Measurements from ENCODE around the gene PARD3.

Gene PARD3

GRCh38 chr10:34690383-34691049, 124.6 kb downstream of the PARD3 start:
- DNase-seq (ENCODE audit: low read depth in 2 of 2) = no peak

- no peak for DNase-seq (ENCODE audit: low read depth in 2 of 2)
Measured at GRCh38 chr10:34689053-34689452, 126.0 kb downstream of the PARD3 start.

- DNase-seq (ENCODE audit: low read depth in 2 of 2) = no peak
Measured at GRCh38 chr10:34687434-34688210, 127.5 kb downstream of the PARD3 start.

- no peak for DNase-seq (ENCODE audit: low read depth in 2 of 2)
Measured at GRCh38 chr10:34682580-34682979, 132.5 kb downstream of the PARD3 start.

- no peak for DNase-seq (ENCODE audit: low read depth in 2 of 2)
Measured at GRCh38 chr10:34681933-34682332, 133.2 kb downstream of the PARD3 start.

- DNase-seq (ENCODE audit: low read depth in 2 of 2) = no peak
Measured at GRCh38 chr10:34679177-34679576, 135.9 kb downstream of the PARD3 start.

- DNase-seq (ENCODE audit: low read depth in 2 of 2) = no peak
Measured at GRCh38 chr10:34677591-34677990, 137.5 kb downstream of the PARD3 start.

GRCh38 chr10:34677132-34677531, 138.0 kb downstream of the PARD3 start:
- no peak for DNase-seq (ENCODE audit: low read depth in 2 of 2)

GRCh38 chr10:34674176-34674575, 140.9 kb downstream of the PARD3 start:
- no peak for DNase-seq (ENCODE audit: low read depth in 2 of 2)

- DNase-seq (ENCODE audit: low read depth in 2 of 2) = no peak
Measured at GRCh38 chr10:34670081-34670480, 145.0 kb downstream of the PARD3 start.

- no peak for DNase-seq (ENCODE audit: low read depth in 2 of 2)
Measured at GRCh38 chr10:34669079-34669478, 146.0 kb downstream of the PARD3 start.

- DNase-seq (ENCODE audit: low read depth in 2 of 2) = no peak
Measured at GRCh38 chr10:34667177-34667576, 147.9 kb downstream of the PARD3 start.

GRCh38 chr10:34666008-34666704, 148.9 kb downstream of the PARD3 start:
- DNase-seq (ENCODE audit: low read depth in 2 of 2) = no peak

GRCh38 chr10:34664706-34665105, 150.4 kb downstream of the PARD3 start:
- no peak for DNase-seq (ENCODE audit: low read depth in 2 of 2)

GRCh38 chr10:34661580-34661979, 153.5 kb downstream of the PARD3 start:
- no peak for DNase-seq (ENCODE audit: low read depth in 2 of 2)

GRCh38 chr10:34658934-34659333, 156.2 kb downstream of the PARD3 start:
- DNase-seq (ENCODE audit: low read depth in 2 of 2) = no peak

- no peak for DNase-seq (ENCODE audit: low read depth in 2 of 2)
Measured at GRCh38 chr10:34656661-34657060, 158.4 kb downstream of the PARD3 start.

GRCh38 chr10:34655286-34656170, 159.6 kb downstream of the PARD3 start:
- DNase-seq (ENCODE audit: low read depth in 2 of 2) = peak in 1 of 2 donors; percentile 6

GRCh38 chr10:34654211-34654610, 160.9 kb downstream of the PARD3 start:
- DNase-seq (ENCODE audit: low read depth in 2 of 2) = no peak

- DNase-seq (ENCODE audit: low read depth in 2 of 2) = no peak
Measured at GRCh38 chr10:34653530-34653929, 161.6 kb downstream of the PARD3 start.

- DNase-seq (ENCODE audit: low read depth in 2 of 2) = no peak
Measured at GRCh38 chr10:34651416-34652195, 163.5 kb downstream of the PARD3 start.
